Thyroid gland (tissue), 4 donors: Measurements from ENCODE around the gene MACROD1. TPM values are rescaled to one million over a fixed set of nuclear protein-coding genes. Genes with fewer than 3 reads are reported as not detected.
A peak's percentile ranks its signal among the peaks of the same experiment; 100 is the strongest.

Experiments
- DNase-seq, 2 donors: peaks; one replicate each; pipeline ENCODE4 v3.0.0-alpha.2; 2019
- H3K27ac ChIP-seq, 3 donors: fragments of 200-600 bp; sonication (generic); 1 replicate in 2 of 3; 2 replicates in 1 of 3; pipeline ENCODE4 v1.5.1; 2016 to 2019; ENCODE audit warnings: mild to moderate bottlenecking in 1 of 3, moderate library complexity in 1 of 3
- H3K27me3 ChIP-seq: fragments of 200-600 bp; sonication (generic); one replicate; pipeline ENCODE4 v1.5.1; 2019
- H3K36me3 ChIP-seq, 2 donors: fragments of 200-600 bp; sonication (generic); one replicate each; pipeline ENCODE4 v1.5.1; 2016 to 2019
- H3K4me1 ChIP-seq, 2 donors: fragments of 200-600 bp; sonication (generic); one replicate each; pipeline ENCODE4 v1.5.1; 2017 to 2019
- H3K4me3 ChIP-seq, 3 donors: fragments of 200-600 bp; sonication (generic); replicated peaks in 1 of 3; 1 replicate in 2 of 3; 2 replicates in 1 of 3; pipeline ENCODE4 v1.5.1; 2016; ENCODE audit warnings: mild to moderate bottlenecking in 1 of 3
- H3K9me3 ChIP-seq: fragments of 200-600 bp; sonication (generic); one replicate; pipeline ENCODE4 v1.5.1; 2017
- POLR2A ChIP-seq, 2 donors: fragments of 450-650 bp; IDR thresholded peaks; one replicate each; pipeline ENCODE4 v1.6.1; 2017; ENCODE audit warnings: antibody characterized with exemption in 2 of 2, mild to moderate bottlenecking in 2 of 2, moderate library complexity in 1 of 2
- WGBS, 2 donors: methylation state at CpG; one replicate each; pipeline ENCODE4 v1.1.5; 2017; 5-methylcytosine and 5-hydroxymethylcytosine counted together
- intact Hi-C: fragments of 100-400 bp; cut with DNase I; formaldehyde crosslinking; loops from one replicate; pipeline ENCODE4 v1.15.1; 2023
- total RNA-seq, 4 donors: library from RNA; depleted of rRNA; stranded (reverse); fragments of >200 nt; gene quantifications; one replicate each; pipeline ENCODE4 v1.2.3, GENCODE V29; 2016
- TF ChIP-seq, protein P1 (sequence below), 6 experiments: fragments of 200-600 bp in 3 of 6; fragments of 450-650 bp in 3 of 6; sonication (generic) in 3 of 6; IDR thresholded peaks; one replicate each; pipeline ENCODE4 v1.5.1; 2016 to 2019; ENCODE audit warnings: antibody characterized with exemption in 6 of 6, mild to moderate bottlenecking in 2 of 6, inconsistent platforms in 1 of 6, moderate library complexity in 1 of 6

Gene MACROD1
- total RNA-seq, 4 donors from 2014 or later = 62.5 to 89.5 (median 70.0) TPM

DNA sequence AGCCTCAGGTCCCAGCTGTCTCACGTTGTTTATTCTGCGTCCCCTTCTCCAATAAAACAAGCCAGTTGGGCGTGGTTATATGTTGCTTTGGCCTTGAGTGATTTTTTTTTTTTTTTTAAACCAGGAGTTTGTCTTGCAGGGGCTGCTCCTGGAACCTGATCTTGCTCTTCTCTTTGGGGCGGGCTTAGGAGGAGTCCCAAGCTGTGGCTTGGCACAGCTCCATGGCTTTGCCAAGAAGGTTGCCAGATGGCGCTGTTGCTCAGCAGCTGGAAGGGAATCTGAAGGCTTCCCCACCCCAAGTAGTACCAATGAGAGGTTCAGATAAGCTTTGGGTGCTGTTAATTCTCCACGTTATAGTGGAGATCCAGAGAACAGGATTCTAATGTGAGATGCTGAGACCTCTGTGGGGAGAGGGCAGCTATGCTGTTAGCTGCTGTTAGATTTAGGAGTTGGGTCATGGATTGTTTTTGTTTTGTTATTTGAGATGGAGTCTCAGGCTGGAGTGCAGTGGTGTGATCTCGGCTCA lies 38.6 kb upstream of the MACROD1 start:
- Histone ChIP-seq H3K36me3 (peaks cover 35 to 40% of the 10 kb centered on the region in 2 donors), H3K4me1 (peaks cover 9 to 26% of the 10 kb centered on the region in 2 donors), H3K9me3 (no peaks in the 10 kb centered on the region), H3K4me3 (no peak overlapping the region), H3K27me3 (no peaks in the 10 kb centered on the region), H3K27ac (peak overlapping the region in 1 of 3 donors; percentile 10)
- intact Hi-C loops = no loop called here
- WGBS, 2 donors = 20 to 26% methylated on average over 7 of the region's 7 CpGs
- DNase-seq = peak; percentile 92 to 94
- TF ChIP-seq, protein P1, sequence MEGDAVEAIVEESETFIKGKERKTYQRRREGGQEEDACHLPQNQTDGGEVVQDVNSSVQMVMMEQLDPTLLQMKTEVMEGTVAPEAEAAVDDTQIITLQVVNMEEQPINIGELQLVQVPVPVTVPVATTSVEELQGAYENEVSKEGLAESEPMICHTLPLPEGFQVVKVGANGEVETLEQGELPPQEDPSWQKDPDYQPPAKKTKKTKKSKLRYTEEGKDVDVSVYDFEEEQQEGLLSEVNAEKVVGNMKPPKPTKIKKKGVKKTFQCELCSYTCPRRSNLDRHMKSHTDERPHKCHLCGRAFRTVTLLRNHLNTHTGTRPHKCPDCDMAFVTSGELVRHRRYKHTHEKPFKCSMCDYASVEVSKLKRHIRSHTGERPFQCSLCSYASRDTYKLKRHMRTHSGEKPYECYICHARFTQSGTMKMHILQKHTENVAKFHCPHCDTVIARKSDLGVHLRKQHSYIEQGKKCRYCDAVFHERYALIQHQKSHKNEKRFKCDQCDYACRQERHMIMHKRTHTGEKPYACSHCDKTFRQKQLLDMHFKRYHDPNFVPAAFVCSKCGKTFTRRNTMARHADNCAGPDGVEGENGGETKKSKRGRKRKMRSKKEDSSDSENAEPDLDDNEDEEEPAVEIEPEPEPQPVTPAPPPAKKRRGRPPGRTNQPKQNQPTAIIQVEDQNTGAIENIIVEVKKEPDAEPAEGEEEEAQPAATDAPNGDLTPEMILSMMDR (IDR thresholded peaks at IDR 0.05) = peak; percentile 22 to 82 (median 72)
- no peak for TF ChIP-seq POLR2A (IDR thresholded peaks at IDR 0.05)

DNA sequence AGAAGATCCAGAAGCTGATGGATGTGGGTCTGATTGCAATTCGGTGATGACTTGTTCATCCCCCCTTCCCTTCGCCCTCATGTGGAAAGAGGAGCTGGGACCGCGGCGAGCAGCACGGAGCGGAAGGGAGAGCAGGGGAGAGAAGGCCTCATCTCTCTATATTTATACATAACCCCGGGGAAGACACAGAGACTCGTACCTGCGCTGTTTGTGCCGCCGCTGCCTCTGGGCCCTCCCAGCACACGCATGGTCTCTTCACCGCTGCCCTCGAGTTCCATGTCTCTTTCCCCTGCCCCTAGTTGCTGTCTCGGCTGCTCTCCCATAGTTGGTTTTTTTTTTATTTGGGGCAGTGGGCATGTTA lies 38.1 kb upstream of the MACROD1 start:
- no peak for DNase-seq
- Histone ChIP-seq H3K9me3 (no peaks in the 10 kb centered on the region), H3K27ac (no peak overlapping the region), H3K27me3 (no peaks in the 10 kb centered on the region), H3K36me3 (peaks cover 36 to 43% of the 10 kb centered on the region in 2 donors), H3K4me1 (peaks cover 9 to 26% of the 10 kb centered on the region in 2 donors), H3K4me3 (no peak overlapping the region)
- WGBS, 2 donors = 78 to 84% methylated on average over 16 of the region's 16 CpGs
- TF ChIP-seq, protein P1 (IDR thresholded peaks at IDR 0.05) = no peak
- no peak for TF ChIP-seq POLR2A (IDR thresholded peaks at IDR 0.05)
- intact Hi-C loops = no loop called here

DNA sequence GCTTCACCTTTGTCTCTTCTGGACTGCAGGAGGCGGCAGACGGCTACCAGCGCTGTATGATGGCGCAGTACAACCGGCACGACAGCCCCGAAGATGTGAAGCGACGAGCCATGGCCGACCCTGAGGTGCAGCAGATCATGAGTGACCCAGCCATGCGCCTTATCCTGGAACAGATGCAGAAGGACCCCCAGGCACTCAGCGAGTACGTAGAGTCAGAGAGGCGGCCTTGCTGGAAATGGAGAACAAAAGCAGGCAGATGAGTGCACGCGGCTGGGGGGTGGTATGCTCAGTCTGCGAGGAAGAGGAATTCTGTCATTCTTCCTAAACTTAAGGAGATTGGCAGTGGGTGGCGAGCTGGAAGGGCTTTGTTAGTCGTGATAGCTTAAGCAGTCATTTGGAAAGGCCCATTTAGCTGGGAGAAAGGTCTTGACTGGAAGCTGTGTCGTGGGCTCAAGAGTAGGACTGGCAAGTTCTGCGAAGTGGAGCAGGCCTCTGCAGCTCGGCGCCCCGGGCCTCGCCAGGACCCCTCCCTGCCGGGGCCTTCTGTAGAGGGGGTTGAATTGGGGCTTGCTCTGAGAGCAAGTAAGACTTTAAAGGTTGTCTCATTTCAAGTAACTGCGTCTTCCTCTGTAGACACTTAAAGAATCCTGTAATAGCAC lies 37.6 kb upstream of the MACROD1 start:
- Histone ChIP-seq H3K27ac (no peak overlapping the region), H3K36me3 (peaks cover 41 to 48% of the 10 kb centered on the region in 2 donors), H3K9me3 (no peaks in the 10 kb centered on the region), H3K27me3 (no peaks in the 10 kb centered on the region), H3K4me3 (no peak overlapping the region), H3K4me1 (peaks cover 9 to 25% of the 10 kb centered on the region in 2 donors)
- DNase-seq = no peak
- no peak for TF ChIP-seq POLR2A (IDR thresholded peaks at IDR 0.05)
- TF ChIP-seq, protein P1 (IDR thresholded peaks at IDR 0.05) = no peak
- 88% methylated on average over 27 of the region's 27 CpGs for WGBS, 2 donors
- intact Hi-C loops = no loop called here

DNA sequence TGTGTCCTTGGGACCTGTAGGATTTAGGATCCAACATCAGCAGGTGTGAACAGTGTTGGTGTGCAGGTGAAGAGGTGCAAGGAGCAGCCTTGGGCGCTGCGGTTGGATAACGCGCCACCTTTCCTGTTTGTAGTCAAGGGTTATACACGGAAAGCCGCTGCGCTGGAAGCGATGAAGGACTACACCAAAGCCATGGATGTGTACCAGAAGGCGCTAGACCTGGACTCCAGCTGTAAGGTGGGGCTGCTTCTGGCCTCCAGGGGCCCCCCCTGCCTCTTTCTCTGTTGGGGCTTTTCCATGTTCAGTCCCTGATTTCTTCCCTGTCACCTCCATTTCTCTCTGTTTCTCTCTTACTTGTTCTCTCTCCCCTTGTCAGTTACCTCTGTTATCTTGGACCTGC lies 37.1 kb upstream of the MACROD1 start:
- Histone ChIP-seq H3K4me1 (peaks cover 9 to 20% of the 10 kb centered on the region in 2 donors), H3K4me3 (no peak overlapping the region), H3K27me3 (no peaks in the 10 kb centered on the region), H3K27ac (no peak overlapping the region), H3K36me3 (peaks cover 47 to 53% of the 10 kb centered on the region in 2 donors), H3K9me3 (no peaks in the 10 kb centered on the region)
- intact Hi-C loops = no loop called here
- TF ChIP-seq, protein P1 (IDR thresholded peaks at IDR 0.05) = no peak
- no peak for TF ChIP-seq POLR2A (IDR thresholded peaks at IDR 0.05)
- no peak for DNase-seq
- WGBS, 2 donors = 97 to 99% methylated on average over 9 of the region's 9 CpGs

DNA sequence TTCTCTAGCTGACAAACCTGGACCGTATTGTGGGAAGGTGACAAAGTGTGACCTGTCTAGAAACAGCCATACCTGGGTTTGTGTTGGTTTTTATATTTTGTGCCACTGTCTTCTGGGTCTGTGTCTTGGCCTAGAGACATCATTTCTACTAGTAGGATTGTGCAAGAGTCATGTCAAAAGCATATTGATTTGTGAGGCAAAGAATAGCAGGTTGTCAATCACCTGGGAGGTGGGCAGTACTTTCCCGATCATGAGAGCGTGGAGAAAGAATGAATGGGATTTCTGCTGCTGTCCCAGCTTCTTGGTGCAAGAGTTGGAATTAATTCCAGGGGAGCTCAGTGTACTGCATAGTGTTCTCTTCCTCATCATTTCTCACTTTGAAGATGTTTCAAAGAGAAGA lies 35.6 kb upstream of the MACROD1 start:
- DNase-seq = no peak
- Histone ChIP-seq H3K4me3 (no peak overlapping the region), H3K36me3 (peaks cover 61 to 68% of the 10 kb centered on the region in 2 donors), H3K27me3 (no peaks in the 10 kb centered on the region), H3K4me1 (peaks cover 9 to 13% of the 10 kb centered on the region in 2 donors), H3K27ac (no peak overlapping the region), H3K9me3 (no peaks in the 10 kb centered on the region)
- 90 to 94% methylated on average over 3 of the region's 3 CpGs for WGBS, 2 donors
- intact Hi-C loops = no loop called here
- TF ChIP-seq, protein P1 (IDR thresholded peaks at IDR 0.05) = no peak
- no peak for TF ChIP-seq POLR2A (IDR thresholded peaks at IDR 0.05)
